ENCODE data around the gene NHLH1.

DNA sequence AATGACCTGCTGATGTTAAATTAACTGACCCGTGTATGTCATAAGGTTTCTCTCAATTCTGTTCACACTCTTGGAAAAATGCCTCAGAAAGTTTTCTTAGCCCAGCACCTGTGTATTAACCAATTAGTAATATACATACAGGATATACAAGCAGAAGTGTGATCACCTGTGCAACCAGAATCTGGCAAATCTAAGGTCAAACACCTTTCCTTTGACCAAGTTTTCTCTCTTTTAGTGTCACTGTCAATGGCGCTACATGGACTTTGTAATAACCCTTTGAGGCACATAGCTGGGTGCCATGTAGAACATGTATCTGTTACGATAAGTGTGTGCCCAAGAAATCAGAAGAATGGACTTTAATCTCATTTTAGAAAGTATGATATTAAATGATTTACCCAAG, 22.6 kb upstream of the NHLH1 start:
- TF ChIP-seq, protein P1, sequence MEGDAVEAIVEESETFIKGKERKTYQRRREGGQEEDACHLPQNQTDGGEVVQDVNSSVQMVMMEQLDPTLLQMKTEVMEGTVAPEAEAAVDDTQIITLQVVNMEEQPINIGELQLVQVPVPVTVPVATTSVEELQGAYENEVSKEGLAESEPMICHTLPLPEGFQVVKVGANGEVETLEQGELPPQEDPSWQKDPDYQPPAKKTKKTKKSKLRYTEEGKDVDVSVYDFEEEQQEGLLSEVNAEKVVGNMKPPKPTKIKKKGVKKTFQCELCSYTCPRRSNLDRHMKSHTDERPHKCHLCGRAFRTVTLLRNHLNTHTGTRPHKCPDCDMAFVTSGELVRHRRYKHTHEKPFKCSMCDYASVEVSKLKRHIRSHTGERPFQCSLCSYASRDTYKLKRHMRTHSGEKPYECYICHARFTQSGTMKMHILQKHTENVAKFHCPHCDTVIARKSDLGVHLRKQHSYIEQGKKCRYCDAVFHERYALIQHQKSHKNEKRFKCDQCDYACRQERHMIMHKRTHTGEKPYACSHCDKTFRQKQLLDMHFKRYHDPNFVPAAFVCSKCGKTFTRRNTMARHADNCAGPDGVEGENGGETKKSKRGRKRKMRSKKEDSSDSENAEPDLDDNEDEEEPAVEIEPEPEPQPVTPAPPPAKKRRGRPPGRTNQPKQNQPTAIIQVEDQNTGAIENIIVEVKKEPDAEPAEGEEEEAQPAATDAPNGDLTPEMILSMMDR (IDR thresholded peaks at IDR 0.05): no peak
- TF ChIP-seq ETV6 (CRISPR knock-in tag; IDR thresholded peaks at IDR 0.05) (no peak), NR2C2 (CRISPR knock-in tag; IDR thresholded peaks at IDR 0.05) (no peak), FOXP4 (CRISPR knock-in tag; IDR thresholded peaks at IDR 0.05) (no peak), CBFB (CRISPR knock-in tag; IDR thresholded peaks at IDR 0.05; ENCODE audit: low read depth) (no peak), TEAD4 (CRISPR knock-in tag; IDR thresholded peaks at IDR 0.05) (no peak), CREM (CRISPR knock-in tag; IDR thresholded peaks at IDR 0.05) (no peak), STAT6 (CRISPR knock-in tag; conservative IDR thresholded peaks at IDR 0.05; ENCODE audit: low read depth) (no peak), MAX (CRISPR knock-in tag; IDR thresholded peaks at IDR 0.05) (no peak), FOXK1 (CRISPR knock-in tag; IDR thresholded peaks at IDR 0.05) (no peak), FOXJ3 (CRISPR knock-in tag; IDR thresholded peaks at IDR 0.05; ENCODE audit: borderline replicate concordance) (no peak), ZNF263 (CRISPR knock-in tag; IDR thresholded peaks at IDR 0.05; ENCODE audit: low read depth) (no peak), CREB1 (CRISPR knock-in tag; IDR thresholded peaks at IDR 0.05) (no peak)

Data from WTC11 (cell line).